HepG2 (cell line): ENCODE measurements around the gene RERE.

ENCODE experiments used
- USF2 ChIP-seq, 2 experiments: sonication (generic) in 1 of 2; formaldehyde crosslinking in 1 of 2; IDR thresholded peaks; 2 replicates each; pipeline versions ENCODE4 v1.5.1 to v1.6.1; 2011 to 2020; ENCODE audit warnings: borderline replicate concordance in 1 of 2, low read depth in 1 of 2, low read length in 1 of 2, mild to moderate bottlenecking in 1 of 2, missing genetic modification reagents in 1 of 2, moderate library complexity in 1 of 2
- ZNF232 ChIP-seq: sonication (generic); formaldehyde crosslinking; IDR thresholded peaks from 2 replicates; pipeline ENCODE4 v1.4.0; 2020; ENCODE audit warnings: missing genetic modification reagents, borderline replicate concordance
- TF ChIP-seq, protein P1 (sequence below): sonication (generic); formaldehyde crosslinking; IDR thresholded peaks from 2 replicates; pipeline ENCODE4 v1.4.0; 2020; ENCODE audit warnings: missing genetic modification reagents, borderline replicate concordance

- TF ChIP-seq USF2 (IDR thresholded peaks at IDR 0.05; ENCODE audit: low read depth, low read length) (no peak), USF2 (CRISPR knock-in tag; IDR thresholded peaks at IDR 0.05; ENCODE audit: borderline replicate concordance) (no peak), ZNF232 (CRISPR knock-in tag) (no peak)
- TF ChIP-seq, protein P1, sequence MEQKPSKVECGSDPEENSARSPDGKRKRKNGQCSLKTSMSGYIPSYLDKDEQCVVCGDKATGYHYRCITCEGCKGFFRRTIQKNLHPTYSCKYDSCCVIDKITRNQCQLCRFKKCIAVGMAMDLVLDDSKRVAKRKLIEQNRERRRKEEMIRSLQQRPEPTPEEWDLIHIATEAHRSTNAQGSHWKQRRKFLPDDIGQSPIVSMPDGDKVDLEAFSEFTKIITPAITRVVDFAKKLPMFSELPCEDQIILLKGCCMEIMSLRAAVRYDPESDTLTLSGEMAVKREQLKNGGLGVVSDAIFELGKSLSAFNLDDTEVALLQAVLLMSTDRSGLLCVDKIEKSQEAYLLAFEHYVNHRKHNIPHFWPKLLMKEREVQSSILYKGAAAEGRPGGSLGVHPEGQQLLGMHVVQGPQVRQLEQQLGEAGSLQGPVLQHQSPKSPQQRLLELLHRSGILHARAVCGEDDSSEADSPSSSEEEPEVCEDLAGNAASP (CRISPR knock-in tag), result no peak
Measured at GRCh38 chr1:8674912-8675311, 142.5 kb downstream of the RERE start.
